Measurements from ENCODE around the gene STOML1.

Gene STOML1

DNA sequence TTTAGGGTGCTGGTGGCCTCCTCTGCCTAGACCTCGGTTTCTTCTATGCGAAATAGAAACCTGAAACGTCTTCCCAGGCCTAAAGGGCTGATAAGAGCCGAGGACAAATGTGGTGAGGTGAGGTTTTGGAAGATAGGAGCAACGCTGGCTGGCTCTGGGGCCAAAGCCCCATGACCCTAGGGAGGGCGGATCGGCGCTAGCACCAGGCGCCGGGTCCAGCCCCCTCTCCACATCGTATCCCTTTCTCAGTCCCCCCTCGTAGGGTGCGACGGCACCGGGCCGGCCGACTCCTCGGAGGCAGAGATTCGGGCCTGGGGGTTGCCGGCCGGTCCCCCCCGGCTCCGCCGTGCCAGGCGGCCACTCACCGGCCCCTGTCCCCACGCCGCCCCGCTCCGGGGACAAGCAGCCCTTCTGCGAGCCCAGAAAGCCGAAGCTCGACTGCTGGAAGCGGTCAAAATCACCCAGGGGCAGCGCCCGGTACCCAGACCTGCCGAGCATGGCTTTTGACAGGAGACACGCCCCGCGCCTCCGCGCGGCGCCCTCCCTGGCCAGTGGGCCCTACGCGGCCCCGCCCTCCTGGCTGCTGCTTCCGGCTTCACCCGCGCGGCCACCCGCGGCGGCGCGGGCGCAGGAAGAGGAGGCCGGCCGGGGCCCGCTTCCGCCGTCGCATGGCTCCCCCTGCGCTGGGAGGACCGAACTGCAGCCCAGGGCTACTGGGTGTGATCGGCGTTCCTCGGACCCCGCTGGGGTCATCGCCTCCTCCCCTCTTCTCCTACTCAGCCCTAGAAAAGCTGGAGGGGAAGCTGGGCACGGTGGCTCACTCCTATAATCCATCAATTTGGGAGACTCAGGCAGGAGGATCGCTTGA is at the start of gene STOML1:
STOML1 (minus strand) TSS at position 570 of the 868 bp plus-strand sequence; CDS start at position 498, 72 bp downstream.
- DNase-seq = peak; percentile 92 to 98

DNA sequence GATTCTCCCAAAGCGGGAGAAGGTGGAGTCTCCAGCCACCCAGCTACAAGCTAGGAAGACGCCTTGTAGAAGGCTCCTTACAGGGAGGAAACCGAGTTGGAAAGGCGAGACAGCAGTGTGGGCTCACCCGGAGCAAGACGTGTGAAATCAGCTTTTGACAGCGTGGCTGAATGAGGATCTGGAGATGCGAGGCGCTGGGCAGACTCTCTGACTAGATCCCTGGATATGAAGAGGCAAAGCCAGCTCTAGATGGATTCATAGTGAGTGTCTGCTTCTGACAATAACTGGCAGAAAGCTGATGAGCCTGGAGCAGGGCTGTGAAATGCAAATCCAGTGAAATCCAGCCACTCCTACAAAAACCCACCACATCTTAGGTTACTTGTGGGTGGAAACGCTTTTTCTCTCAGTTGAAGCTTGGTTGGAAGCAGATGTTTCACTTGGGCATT is 49.2 kb upstream of the STOML1 start:
- no peak for DNase-seq

DNA sequence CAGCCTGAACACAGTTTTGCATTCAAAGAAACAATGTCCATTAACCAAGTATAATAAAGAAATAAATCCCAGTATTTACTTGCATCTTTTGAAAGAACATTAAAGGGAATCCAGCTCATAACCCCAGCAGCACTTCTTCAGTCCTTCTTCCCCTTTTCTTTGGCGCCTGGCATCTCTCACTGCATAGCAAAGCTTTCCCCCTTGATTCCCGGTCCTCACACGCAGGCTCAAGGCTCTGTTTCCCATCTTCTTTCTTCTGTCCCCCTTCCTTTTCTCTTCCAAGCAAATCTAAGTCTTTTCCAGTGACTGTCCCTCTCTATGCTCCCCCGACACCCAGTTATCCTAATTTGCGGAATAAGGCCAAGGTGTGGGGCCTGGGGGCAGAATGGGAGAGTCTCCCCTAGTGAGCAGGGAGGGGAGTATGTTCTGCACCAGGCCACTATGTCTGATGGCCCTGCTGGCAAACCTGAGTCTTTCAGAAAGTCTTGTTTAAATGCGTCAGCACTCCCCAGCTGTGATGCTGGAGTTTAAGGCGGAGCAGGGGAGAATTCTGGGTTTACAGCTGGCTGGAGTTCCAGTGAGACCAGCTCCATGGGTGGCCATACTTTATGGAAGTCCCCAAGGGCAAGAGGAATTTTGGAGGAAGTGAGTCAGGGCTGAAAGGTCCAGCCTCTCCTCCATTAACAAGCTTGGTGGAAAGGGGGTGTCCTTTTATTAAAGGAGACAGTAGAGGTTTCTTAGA is 48.2 kb upstream of the STOML1 start:
- no peak for DNase-seq

DNA sequence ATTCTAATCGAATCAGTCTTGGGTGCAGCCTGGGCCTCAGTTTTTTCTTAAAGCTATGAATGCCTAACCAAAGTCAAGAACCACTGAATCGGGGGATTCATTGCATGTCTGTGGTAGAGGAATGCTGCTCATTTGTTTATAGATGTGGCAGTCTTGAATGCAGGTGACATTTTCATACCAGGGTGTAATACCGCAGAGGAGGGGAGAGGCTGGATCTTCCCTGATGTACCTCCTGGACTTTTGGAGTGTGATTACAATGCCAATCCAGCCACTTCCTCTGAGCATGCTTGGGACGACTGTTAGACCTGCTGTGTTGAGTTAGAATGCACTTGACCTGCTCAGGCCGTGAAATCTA is 47.5 kb upstream of the STOML1 start:
- no peak for DNase-seq

- no peak for DNase-seq
Observed at GRCh38 chr15:74038707-74039655, 46.9 kb upstream of the STOML1 start.

- DNase-seq = no peak
Observed at GRCh38 chr15:74037171-74038117, 45.3 kb upstream of the STOML1 start.

GRCh38 chr15:74036271-74037170 is 44.4 kb upstream of the STOML1 start:
- DNase-seq = no peak

- DNase-seq = no peak
Observed at GRCh38 chr15:74035121-74036017, 43.3 kb upstream of the STOML1 start.

GRCh38 chr15:74034206-74034755 is 42.2 kb upstream of the STOML1 start:
- DNase-seq = no peak

DNA sequence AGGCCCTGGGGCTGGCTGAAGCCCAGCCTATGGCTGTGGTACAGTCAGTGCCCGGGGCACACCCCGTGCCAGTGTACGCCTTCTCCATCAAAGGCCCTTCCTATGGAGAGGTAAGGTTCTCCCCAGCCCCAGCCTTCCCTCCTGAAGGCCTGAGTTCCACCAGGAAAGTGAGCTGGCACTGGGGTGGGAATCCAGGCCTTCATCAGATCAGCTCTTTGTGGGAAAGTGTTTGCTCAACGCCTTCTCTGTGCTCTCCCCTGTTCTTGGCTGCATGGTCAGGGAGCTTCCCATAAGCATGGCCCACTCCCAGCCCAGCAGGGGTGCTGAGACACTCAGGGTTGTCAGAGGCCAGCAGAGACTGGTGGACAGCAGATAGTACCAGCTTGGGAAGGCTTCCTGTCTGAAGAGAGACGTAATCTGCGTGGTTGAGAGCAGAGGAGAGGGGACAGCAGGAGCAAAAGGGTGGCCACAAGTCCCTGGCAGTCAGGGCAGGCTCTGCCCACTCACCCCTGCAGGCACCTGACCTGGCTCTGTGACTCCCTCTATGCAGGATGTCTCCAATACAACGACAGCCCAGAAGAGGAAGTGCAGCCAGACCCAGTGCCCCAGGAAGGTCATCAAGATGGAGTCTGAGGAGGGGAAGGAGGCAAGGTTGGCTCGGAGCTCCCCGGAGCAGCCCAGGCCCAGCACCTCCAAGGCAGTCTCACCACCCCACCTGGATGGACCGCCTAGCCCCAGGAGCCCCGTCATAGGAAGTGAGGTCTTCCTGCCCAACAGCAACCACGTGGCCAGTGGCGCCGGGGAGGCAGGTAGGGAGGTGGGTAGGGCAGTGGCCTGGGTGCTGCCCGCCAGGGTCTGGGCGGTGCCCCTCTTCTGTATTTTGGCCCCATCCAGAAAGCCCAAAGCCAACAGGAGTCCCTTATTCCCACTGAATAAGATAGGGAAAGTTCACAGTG is 40.8 kb upstream of the STOML1 start:
- no peak for DNase-seq

- DNase-seq = no peak
Observed at GRCh38 chr15:74032046-74032445, 40.0 kb upstream of the STOML1 start.

DNA sequence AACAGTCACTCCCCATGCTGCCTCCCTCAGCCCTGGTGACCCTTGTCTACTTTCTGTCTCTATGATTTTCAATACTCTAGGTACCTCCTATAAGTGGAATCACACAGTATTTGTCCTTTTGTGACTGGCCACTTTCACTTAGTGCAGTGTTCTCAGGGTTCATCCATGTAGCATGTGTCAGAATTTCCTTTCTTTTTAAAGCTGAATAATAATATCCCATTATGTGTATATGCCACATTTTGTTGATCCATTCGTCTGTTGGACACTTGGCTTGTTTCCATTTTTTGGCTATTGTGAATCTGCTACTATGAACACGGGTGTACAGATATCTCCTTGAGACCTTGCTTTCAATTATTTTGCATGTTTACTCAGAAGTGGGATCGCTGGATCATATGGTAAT is 36.6 kb upstream of the STOML1 start:
- no peak for DNase-seq

DNA sequence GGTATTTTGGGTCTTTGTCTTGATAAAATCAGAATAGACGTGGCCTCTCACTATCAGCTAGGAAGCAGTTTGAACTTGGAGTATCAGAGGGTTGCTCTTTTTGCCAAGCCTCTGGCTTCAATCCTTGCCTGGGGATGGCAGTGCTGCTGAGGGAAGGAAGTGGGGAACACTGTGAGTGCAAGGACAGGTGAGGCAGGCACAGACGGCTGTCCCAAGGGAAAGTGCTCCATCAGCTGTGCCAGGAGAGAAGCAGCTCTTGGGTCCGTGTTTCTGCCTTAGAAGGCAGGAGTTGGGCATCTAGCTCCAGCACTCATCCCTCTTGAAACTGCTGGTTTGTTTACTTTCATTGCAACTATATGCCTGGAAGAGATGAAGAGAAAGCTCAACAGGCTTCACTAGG is 35.6 kb upstream of the STOML1 start:
- no peak for DNase-seq

DNA sequence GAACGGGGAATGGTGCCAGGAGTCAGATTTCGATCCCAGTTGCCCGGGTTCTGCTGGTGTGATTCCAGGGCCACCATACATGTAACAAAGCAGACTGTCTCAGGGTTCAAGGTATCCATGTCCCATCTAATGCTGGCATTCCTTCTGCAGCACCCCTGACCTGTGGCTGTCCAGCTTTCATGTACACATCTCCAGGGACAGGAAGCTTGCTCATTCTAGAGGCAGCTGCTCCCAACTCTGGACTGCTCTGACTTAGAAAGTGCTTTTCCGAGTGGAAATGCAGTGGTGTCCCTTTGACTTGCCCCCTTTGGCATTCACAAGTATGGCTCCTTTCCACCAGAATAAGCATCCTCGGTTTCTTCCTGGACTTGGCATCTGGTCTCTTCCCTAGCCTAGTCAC is 33.3 kb upstream of the STOML1 start:
- DNase-seq = no peak

GRCh38 chr15:74024687-74025086 is 32.6 kb upstream of the STOML1 start:
- no peak for DNase-seq

GRCh38 chr15:74022706-74023470 is 30.8 kb upstream of the STOML1 start:
- DNase-seq = no peak

DNA sequence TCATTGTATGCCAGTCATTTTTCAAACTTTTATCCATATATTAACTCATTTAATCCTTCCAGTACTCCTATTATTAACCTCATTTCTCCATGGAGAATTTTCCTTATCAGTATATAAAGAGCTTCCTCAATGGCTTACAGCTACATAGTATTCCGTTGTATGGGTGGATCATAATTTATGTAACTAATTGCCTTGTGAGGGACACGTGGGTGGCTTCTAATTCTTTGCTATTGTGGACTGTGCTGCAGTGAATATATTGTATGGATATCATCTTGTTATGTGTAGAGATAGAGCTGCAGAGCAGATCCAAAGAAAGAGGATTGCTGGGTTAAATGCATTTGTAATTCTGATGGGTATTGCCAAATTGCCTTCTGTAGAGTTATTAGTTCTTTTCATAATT is 27.6 kb upstream of the STOML1 start:
- no peak for DNase-seq
